GM18870 (cell line): ENCODE measurements around the gene IFIT3.
"Not testable (repeated sequence)": the region's sequence is repeated elsewhere in the genome, so short reads cannot be mapped to it uniquely, and the experiment has no call there.

Source experiments
- ATAC-seq: cut with Tn5 transposase; IDR thresholded peaks from one replicate; pipeline ENCODE4 v1.9.1; 2021; ENCODE audit warnings: moderate library complexity; ENCODE audit not compliant: unreplicated experiment

The IFIT3 gene

GRCh38 chr10:89304026-89304425 lies 23.8 kb upstream of the IFIT3 start:
- no peak for ATAC-seq

- ATAC-seq = no peak
Measured at GRCh38 chr10:89304446-89304845, 23.4 kb upstream of the IFIT3 start.

DNA sequence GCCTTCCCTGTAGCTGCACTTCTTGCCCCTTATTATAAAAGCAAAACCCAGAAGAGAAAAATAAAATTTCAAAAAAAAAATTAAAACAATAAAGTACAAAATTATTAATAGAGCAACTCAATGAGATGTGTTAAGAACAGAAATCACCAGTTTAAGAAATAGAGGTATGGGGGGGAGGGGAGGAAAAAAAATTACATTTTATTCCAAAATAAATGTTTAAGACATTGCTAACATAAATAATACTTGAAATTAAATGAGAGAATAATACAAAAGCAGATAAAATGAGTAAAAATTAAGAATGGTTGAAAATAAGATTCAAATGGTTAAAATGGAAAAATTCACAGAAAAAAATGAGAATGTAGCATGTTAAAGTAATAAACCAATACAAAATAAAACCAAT lies 22.9 kb upstream of the IFIT3 start:
- ATAC-seq = no peak

- ATAC-seq = no peak
Measured at GRCh38 chr10:89305766-89306433, 21.9 kb upstream of the IFIT3 start.

- no peak for ATAC-seq
Measured at GRCh38 chr10:89306434-89307268, 21.1 kb upstream of the IFIT3 start.

GRCh38 chr10:89307269-89307577 lies 20.6 kb upstream of the IFIT3 start:
- ATAC-seq = no peak

DNA sequence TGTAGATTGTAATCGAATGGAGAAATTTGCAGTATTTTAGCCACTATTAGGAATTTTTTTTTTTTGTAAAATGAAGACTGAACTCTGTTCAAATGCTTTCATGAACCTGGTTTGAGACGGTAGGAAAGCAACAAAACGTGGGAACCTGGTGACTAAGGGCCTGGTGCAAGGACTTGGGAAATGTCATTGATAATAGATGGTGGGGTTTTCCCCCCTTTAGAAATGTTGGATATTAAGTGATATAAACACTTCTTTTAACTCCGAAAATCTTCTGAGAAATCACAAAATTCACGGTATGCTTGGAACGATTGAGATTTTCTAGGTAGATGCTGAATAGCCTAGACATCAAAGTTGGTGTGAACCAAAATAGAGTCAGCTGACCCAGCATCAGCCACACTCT lies 19.5 kb upstream of the IFIT3 start:
- no peak for ATAC-seq

DNA sequence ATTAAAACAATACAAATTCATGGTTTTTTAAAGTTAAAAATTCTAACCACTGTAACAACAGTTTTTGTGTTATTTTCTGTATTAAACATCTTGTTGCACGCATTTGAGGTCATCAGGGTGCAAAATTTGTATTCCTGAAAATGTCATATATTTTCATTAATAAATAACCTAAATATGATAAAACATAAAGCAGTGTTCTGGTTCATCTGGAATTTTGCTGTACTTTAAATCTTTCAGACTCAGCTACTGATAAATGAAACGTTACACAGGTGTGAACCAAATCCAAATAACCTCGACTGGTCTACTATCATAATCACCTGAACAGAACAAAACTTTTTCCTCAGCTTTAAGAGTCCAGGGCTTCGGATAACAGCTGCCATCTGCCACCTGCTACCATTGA lies 19.1 kb upstream of the IFIT3 start:
- no peak for ATAC-seq

DNA sequence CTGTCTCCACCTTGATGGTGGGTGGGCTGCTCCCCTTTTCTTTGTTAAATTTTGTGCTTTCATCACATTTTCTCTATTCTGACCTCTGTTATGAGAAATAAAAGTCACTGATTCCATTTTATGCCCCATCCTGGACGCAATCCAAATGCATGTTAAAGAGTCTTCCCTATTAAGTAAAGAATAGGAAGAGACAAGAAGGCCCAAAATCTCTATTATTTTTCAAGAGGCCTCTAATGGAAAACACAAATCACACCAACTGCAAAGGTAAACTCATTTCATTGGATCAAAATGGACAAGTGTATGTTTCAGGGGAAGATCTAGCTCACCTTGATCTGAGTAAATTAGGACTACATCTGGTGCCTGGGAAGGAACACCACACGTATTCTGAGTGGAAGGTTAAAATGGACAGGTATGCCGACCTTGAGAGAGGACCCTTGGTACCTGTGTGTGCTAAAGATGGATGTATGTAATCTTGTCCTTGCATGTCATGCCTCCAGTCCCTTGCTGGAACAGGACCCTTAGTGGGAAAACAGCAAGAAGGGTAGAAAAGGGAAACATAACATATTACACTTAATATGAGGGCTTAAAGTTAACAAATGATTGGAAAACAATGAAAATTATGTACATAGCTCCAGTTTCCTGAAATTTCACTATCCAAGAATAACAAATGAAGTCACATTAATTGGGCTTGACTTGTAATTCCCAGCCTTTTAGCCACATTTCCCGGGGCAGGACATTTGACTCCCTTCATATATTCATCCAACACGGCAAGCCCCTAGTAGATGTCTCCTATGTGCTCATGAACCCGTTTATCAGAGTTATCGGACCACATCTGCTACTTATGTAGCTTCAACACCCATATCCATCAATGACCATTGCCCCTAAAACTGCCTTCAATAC lies 18.4 kb upstream of the IFIT3 start:
- ATAC-seq = no peak

GRCh38 chr10:89310056-89310893 lies 17.5 kb upstream of the IFIT3 start:
- ATAC-seq = no peak

- ATAC-seq = no peak
Measured at GRCh38 chr10:89312973-89313372, 14.8 kb upstream of the IFIT3 start.

- ATAC-seq = no peak
Measured at GRCh38 chr10:89314676-89315075, 13.1 kb upstream of the IFIT3 start.

DNA sequence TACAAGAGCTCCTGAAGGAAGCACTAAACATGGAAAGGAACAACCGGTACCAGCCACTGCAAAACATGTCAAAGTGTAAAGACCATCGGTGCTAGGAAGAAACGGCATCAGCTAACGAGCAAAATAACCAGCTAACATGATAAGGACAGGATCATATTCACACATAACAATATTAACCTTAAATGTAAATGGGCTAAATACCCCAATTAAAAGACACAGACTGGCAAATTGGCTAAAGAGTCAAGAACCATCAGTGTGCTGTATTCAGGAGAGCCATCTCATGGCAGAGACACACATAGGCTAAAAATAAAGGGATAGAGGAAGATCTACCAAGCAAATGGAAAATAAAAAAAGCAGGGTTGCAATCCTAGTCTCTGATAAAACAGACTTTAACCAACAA lies 9.8 kb upstream of the IFIT3 start:
- ATAC-seq = not testable (repeated sequence)

DNA sequence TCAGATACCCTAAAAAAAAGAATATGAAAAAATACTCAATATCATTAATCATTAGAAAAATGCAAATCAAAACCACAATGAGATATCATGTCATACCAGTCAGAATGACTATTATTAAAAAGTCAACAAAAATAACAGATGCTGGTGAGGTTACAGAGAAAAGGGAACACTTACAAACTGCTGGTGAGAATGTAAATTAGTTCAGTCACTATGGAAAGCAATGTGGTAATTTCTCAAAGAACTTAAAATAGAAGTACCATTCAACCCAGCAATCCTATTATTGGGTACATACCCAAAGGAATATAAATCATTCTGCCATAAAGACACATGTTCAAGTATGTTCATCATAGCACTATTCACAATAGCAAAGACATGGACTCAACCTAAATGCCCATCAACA lies 2.7 kb upstream of the IFIT3 start:
- not testable (repeated sequence) for ATAC-seq

GRCh38 chr10:89325856-89326255 lies 1.9 kb upstream of the IFIT3 start:
- ATAC-seq = not testable (repeated sequence)

DNA sequence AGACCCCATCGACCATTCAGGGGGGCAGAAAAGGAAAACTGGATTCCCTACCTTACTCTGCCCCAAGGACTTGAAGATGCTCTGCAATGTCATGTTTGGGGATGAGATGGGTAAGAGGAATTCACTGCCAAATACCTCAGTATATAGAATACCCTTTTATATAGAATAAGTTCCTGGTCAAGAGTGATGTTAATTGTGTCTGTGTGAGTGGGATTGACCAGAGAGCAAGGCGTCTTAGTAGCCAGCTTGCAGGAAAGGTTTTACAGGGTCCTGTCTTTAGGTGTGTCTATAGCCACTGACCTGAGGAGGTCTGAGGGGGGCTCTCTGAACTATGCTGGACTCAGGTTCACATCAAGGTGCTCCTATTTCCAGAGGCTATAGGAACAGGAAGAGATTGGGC lies 1.4 kb downstream of the IFIT3 start:
- ATAC-seq = no peak

DNA sequence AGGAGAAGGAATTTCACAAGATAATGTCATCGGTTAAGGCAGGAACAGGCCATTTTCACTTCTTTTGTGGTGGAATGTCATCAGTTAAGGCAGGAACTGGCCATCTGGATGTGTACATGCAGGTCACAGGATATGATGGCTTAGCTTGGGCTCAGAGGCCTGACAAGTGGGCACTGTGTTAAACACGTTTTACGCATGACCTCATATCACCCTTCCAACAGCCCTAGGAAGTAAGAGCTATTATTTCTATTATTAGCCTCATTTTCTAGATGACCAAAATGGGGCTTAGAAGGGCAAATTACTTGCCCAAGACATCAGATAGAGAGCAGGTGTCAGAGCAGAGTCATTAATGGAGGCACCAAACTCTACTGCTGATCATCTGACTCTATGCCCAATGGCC lies 2.2 kb downstream of the IFIT3 start:
- not testable (repeated sequence) for ATAC-seq

DNA sequence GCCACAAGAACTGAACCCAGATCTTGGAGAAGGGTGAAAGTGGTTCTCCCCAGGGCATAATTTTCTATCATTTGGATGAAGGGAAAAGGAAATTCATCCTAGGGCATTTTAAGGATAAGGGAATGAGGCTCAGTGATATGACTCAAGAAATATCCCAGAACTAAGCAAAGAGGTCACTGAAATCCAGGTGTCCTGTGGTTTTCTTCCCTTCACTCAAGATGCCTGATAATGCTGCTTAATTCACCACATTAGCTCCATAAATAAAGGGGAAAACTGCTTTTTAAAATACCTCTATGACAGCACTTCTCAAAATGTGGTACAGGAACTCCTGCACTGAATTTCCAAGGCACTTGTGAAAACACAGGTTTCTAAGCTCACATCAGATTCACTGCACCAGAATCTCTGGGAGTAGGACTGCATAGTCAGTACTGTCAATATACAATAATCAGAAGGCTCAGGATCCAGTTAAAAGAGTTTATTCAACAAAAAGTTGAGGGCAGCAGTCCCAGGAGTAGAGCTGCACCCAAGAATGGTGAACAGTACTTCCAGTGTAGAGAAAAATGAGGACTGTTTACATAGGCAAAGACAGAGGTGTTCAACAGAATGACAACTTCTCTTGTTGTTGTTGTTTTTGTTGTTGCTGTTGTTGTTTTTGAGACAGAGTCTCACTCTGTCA lies 2.9 kb downstream of the IFIT3 start:
- no peak for ATAC-seq

- not testable (repeated sequence) for ATAC-seq
Measured at GRCh38 chr10:89331487-89332122, 3.8 kb downstream of the IFIT3 start.
